Kidney (tissue), 14 donors: ENCODE measurements around the gene GBGT1. TPM values are rescaled to one million over a fixed set of nuclear protein-coding genes. Genes with fewer than 3 reads are reported as not detected.

ENCODE experiments used
- DNase-seq, 5 donors: peaks; one replicate each; pipeline ENCODE4 v3.0.0-alpha.2; 2013 to 2020
- FAIRE-seq: peaks from 2 replicates; lab custom pipeline; 2012; peaks lifted over from hg19 to GRCh38; lab: Jason Lieb, UNC
- H3K27ac ChIP-seq, 2 donors: one replicate each; pipeline ENCODE4 v1.7.0; 2013; ENCODE audit warnings: low read depth in 2 of 2, low read length in 2 of 2, inconsistent platforms in 1 of 2
- H3K27me3 ChIP-seq: one replicate; pipeline ENCODE4 v1.7.1; 2013; ENCODE audit warnings: low read length, inconsistent platforms; ENCODE audit not compliant: control insufficient read depth, insufficient read depth
- H3K36me3 ChIP-seq, 3 donors: one replicate each; pipeline versions ENCODE4 v1.7.0 to v1.7.1; 2013; ENCODE audit warnings: low read length in 3 of 3, control low read depth in 1 of 3, inconsistent platforms in 1 of 3; ENCODE audit not compliant: insufficient read depth in 3 of 3, control insufficient read depth in 2 of 3
- H3K4me1 ChIP-seq, 3 donors: one replicate each; pipeline versions ENCODE4 v1.7.0 to v1.7.1; 2013; ENCODE audit warnings: low read length in 3 of 3, inconsistent platforms in 1 of 3, low read depth in 1 of 3; ENCODE audit not compliant: control insufficient read depth in 2 of 3, insufficient read depth in 2 of 3
- H3K4me3 ChIP-seq, 3 donors: one replicate each; pipeline versions ENCODE4 v1.7.0 to v1.8.1; 2013; ENCODE audit warnings: low read length in 3 of 3, control low read depth in 1 of 3, inconsistent platforms in 1 of 3
- H3K9ac ChIP-seq, 3 donors: one replicate each; pipeline versions ENCODE4 v1.7.0 to v1.7.1; 2013; ENCODE audit warnings: low read length in 3 of 3, control low read depth in 1 of 3, inconsistent platforms in 1 of 3
- H3K9me3 ChIP-seq, 3 donors: one replicate each; pipeline versions ENCODE4 v1.7.0 to v1.7.1; 2013; ENCODE audit warnings: low read length in 3 of 3, control low read depth in 1 of 3, inconsistent platforms in 1 of 3; ENCODE audit not compliant: control insufficient read depth in 2 of 3, insufficient read depth in 1 of 3
- CTCF ChIP-seq: IDR thresholded peaks from 3 replicates; pipeline ENCODE4 v1.5.1; 2012; ENCODE audit warnings: mild to moderate bottlenecking, moderate library complexity, borderline replicate concordance; ENCODE audit not compliant: insufficient read depth; ENCODE audit errors: extremely low read depth
- intact Hi-C: fragments of 100-400 bp; cut with DNase I; formaldehyde crosslinking; loops from one replicate; pipeline ENCODE4 v1.11.1; 2022
- polyA plus RNA-seq: library from polyadenylated mRNA; stranded (reverse); fragments of 350-450 nt; fragmentation: Illumina TruSeq; extraction: RNeasy Lipid Tissue Mini Kit (QIAGEN cat#74804); gene quantifications from one replicate; pipeline ENCODE4 v1.2.3, GENCODE V29; 2014; ENCODE audit warnings: low read depth, low replicate concordance; ENCODE audit not compliant: insufficient read depth
- total RNA-seq: library from RNA; stranded (reverse); fragmentation: NEBNext Ultra II Directional; extraction: Animal tissue kit (Norgen Biotek cat#: 25700); gene quantifications from one replicate; pipeline ENCODE4 v1.2.1, GENCODE V29; 2021
- donor health status: control.
- donor health status: control.
- donor health status: control.
- donor health status: control.
- donor health status: control.
- donor health status: DM: yes; HTN: yes; CAD: no.
- donor health status: Normal renal cell carcinoma (clear cell type).

Gene GBGT1
- total and polyA plus RNA-seq, 2 donors from 2014 or later = 7.9 to 21.6 TPM

- H3K9ac ChIP-seq = no peak overlapping the region
- H3K9me3 ChIP-seq = no peaks in the 10 kb centered on the region
- no peak for DNase-seq
- H3K27ac ChIP-seq = no peak overlapping the region
- H3K27me3 ChIP-seq = no peaks in the 10 kb centered on the region
- no peaks in the 10 kb centered on the region for H3K36me3 ChIP-seq
- no peak overlapping the region for H3K4me3 ChIP-seq
- H3K4me1 ChIP-seq = peaks cover 0 to 6% (median 0%) of the 10 kb centered on the region in 3 donors
- intact Hi-C loops = no loop called here
- no peak for FAIRE-seq
- no peak for TF ChIP-seq CTCF
Measured at GRCh38 chr9:133158695-133159094, 5.0 kb downstream of the GBGT1 start.

GRCh38 chr9:133155156-133155555 is 8.6 kb downstream of the GBGT1 start:
- TF ChIP-seq CTCF = no peak
- intact Hi-C loops = no loop called here
- DNase-seq (peak in 1 of 5 donors; percentile 46), FAIRE-seq (no peak)
- Histone ChIP-seq H3K27ac (no peak overlapping the region), H3K27me3 (no peaks in the 10 kb centered on the region), H3K4me1 (no peaks in the 10 kb centered on the region), H3K9me3 (no peaks in the 10 kb centered on the region), H3K36me3 (no peaks in the 10 kb centered on the region), H3K4me3 (no peak overlapping the region), H3K9ac (no peak overlapping the region)

DNA sequence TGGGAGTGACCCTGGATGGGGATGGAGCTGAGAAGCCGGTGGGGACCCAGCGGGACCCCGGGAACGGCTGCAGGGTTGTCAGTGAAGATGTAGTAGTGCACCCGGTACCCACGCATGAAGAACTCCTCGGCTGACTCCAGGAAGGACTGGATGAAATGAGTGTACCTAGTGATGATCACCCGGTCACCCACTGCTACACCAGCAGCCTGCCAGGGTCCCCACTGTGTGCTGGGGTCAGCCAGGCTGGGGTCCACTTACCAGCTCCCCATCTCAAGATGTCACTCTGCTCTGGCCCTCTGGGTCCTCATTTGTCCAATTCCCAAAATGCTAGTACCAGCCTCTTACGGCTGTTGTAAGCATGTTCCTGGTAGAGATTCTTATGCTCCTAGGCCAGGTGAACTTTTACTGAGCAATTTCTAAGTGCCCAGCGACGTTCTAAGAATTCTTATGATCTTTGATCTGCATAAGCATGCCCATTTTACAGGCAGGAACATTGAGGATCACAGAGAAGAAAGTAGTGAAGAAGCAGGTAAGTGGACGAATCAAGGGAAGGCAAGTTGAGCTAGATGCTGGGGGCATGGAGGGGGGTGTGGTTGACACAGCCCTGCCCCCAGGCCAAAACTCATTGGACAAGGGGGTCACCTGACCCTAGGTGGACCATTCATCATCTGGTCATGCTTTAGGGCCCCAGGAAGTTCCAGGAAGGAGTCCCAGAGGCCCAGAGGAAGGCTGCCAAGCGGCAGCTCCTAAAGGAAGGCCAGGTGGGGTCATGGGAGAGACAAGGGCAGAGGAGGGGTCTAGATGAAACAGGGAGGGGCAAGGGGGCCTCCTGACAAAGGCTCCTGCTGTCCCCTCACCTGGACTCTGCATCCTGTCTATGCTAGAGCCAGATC is 9.4 kb downstream of the GBGT1 start:
- H3K9ac ChIP-seq = no peak overlapping the region
- H3K4me1 ChIP-seq = no peaks in the 10 kb centered on the region
- intact Hi-C loops = no loop called here
- no peak for TF ChIP-seq CTCF
- H3K9me3 ChIP-seq = no peaks in the 10 kb centered on the region
- no peaks in the 10 kb centered on the region for H3K27me3 ChIP-seq
- FAIRE-seq (no peak), DNase-seq (peak in 2 of 5 donors; percentile 21 to 45)
- H3K27ac ChIP-seq = no peak overlapping the region
- H3K36me3 ChIP-seq = no peaks in the 10 kb centered on the region
- no peak overlapping the region for H3K4me3 ChIP-seq
